NCI-H1105 treated with DMSO at 0.1 percent for 48 hours (cell line): ENCODE data around the gene VDAC2.
A peak's percentile ranks its signal among the peaks of the same experiment; 100 is the strongest.
"Not testable (repeated sequence)": the region's sequence is repeated elsewhere in the genome, so short reads cannot be mapped to it uniquely, and the experiment has no call there.

Experiments used
- DNase-seq: peaks from one replicate; lab custom pipeline; 2025; lab: John Stamatoyannopoulos, UW

VDAC2 gene

GRCh38 chr10:75201793-75202307, 8.7 kb upstream of the VDAC2 start:
- DNase-seq = no peak

- no peak for DNase-seq
These were observed 8.1 kb upstream of the VDAC2 start for GRCh38 chr10:75202321-75203045.

GRCh38 chr10:75203046-75203620, 7.5 kb upstream of the VDAC2 start:
- not testable (repeated sequence) for DNase-seq

GRCh38 chr10:75203724-75204123, 6.9 kb upstream of the VDAC2 start:
- no peak for DNase-seq

GRCh38 chr10:75205908-75206307, 4.7 kb upstream of the VDAC2 start:
- DNase-seq = no peak

- DNase-seq = not testable (repeated sequence)
These were observed 4.0 kb upstream of the VDAC2 start for GRCh38 chr10:75206638-75207037.

- no peak for DNase-seq
These were observed 3.3 kb upstream of the VDAC2 start for GRCh38 chr10:75207079-75207856.

GRCh38 chr10:75207857-75208144, 2.8 kb upstream of the VDAC2 start:
- DNase-seq = no peak

GRCh38 chr10:75208181-75208580, 2.4 kb upstream of the VDAC2 start:
- no peak for DNase-seq

- DNase-seq = no peak
These were observed 1.3 kb upstream of the VDAC2 start for GRCh38 chr10:75209086-75209920.

- peak; percentile 55 for DNase-seq
These were observed 695 bp upstream of the VDAC2 start for GRCh38 chr10:75209921-75210281.

- no peak for DNase-seq
These were observed 553 bp downstream of the VDAC2 start for GRCh38 chr10:75211007-75211691.

GRCh38 chr10:75212343-75212742, 1.7 kb downstream of the VDAC2 start:
- no peak for DNase-seq

- no peak for DNase-seq
These were observed 9.7 kb downstream of the VDAC2 start for GRCh38 chr10:75220274-75220673.

- not testable (repeated sequence) for DNase-seq
These were observed 10.9 kb downstream of the VDAC2 start for GRCh38 chr10:75221492-75221891.

GRCh38 chr10:75223507-75223906, 12.9 kb downstream of the VDAC2 start:
- DNase-seq = no peak

GRCh38 chr10:75226095-75226494, 15.5 kb downstream of the VDAC2 start:
- DNase-seq = no peak

- no peak for DNase-seq
These were observed 16.1 kb downstream of the VDAC2 start for GRCh38 chr10:75226656-75227055.

GRCh38 chr10:75228278-75228677, 17.7 kb downstream of the VDAC2 start:
- DNase-seq = no peak

- no peak for DNase-seq
These were observed 18.2 kb downstream of the VDAC2 start for GRCh38 chr10:75228834-75229233.

GRCh38 chr10:75229971-75230370, 19.4 kb downstream of the VDAC2 start:
- no peak for DNase-seq

GRCh38 chr10:75230600-75231038, 20.0 kb downstream of the VDAC2 start:
- peak; percentile 29 for DNase-seq
